ENCODE data around the gene SARM1.

- no peak for TF ChIP-seq YY1 (IDR thresholded peaks at IDR 0.05; ENCODE audit: low read depth)
- no peak; the same call in 1 of the 2 replicates for TF ChIP-seq TAF1 (IDR thresholded peaks at IDR 0.05; ENCODE audit: low read depth)
- no peak for TF ChIP-seq EP300 (IDR thresholded peaks at IDR 0.05; ENCODE audit: borderline replicate concordance)
- TF ChIP-seq, protein P1, sequence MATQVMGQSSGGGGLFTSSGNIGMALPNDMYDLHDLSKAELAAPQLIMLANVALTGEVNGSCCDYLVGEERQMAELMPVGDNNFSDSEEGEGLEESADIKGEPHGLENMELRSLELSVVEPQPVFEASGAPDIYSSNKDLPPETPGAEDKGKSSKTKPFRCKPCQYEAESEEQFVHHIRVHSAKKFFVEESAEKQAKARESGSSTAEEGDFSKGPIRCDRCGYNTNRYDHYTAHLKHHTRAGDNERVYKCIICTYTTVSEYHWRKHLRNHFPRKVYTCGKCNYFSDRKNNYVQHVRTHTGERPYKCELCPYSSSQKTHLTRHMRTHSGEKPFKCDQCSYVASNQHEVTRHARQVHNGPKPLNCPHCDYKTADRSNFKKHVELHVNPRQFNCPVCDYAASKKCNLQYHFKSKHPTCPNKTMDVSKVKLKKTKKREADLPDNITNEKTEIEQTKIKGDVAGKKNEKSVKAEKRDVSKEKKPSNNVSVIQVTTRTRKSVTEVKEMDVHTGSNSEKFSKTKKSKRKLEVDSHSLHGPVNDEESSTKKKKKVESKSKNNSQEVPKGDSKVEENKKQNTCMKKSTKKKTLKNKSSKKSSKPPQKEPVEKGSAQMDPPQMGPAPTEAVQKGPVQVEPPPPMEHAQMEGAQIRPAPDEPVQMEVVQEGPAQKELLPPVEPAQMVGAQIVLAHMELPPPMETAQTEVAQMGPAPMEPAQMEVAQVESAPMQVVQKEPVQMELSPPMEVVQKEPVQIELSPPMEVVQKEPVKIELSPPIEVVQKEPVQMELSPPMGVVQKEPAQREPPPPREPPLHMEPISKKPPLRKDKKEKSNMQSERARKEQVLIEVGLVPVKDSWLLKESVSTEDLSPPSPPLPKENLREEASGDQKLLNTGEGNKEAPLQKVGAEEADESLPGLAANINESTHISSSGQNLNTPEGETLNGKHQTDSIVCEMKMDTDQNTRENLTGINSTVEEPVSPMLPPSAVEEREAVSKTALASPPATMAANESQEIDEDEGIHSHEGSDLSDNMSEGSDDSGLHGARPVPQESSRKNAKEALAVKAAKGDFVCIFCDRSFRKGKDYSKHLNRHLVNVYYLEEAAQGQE (IDR thresholded peaks at IDR 0.05; ENCODE audit: low read depth) = no peak
Observed at GRCh38 chr17:28385037-28385400, 13.5 kb downstream of the SARM1 start.
